Measurements from ENCODE around the gene GPR27.

GRCh38 chr3:71732637-71733036 lies 21.0 kb upstream of the GPR27 start:
- TF ChIP-seq FOXM1 (IDR thresholded peaks at IDR 0.05; ENCODE audit: low read depth, low read length) (no peak), POLR2A (IDR thresholded peaks at IDR 0.05; ENCODE audit: low read depth, low read length) (no peak), CTCF (IDR thresholded peaks at IDR 0.05 in 2 of 3, conservative IDR thresholded peaks at IDR 0.05 in 1 of 3; ENCODE audit: control insufficient read depth in 2 of 3, extremely low read depth in 1 of 3, insufficient read depth in 1 of 3, low read depth in 3 of 3, low read length in 3 of 3) (no peak), SPI1 (IDR thresholded peaks at IDR 0.05; ENCODE audit: borderline replicate concordance, insufficient read depth, low read depth, low read length) (no peak), RBBP5 (conservative IDR thresholded peaks at IDR 0.05) (no peak), ESRRA (IDR thresholded peaks at IDR 0.05; ENCODE audit: low read length) (no peak), NKRF (conservative IDR thresholded peaks at IDR 0.05) (no peak)
